GM12878 (cell line): ENCODE measurements around the gene ZXDC. TPM values are rescaled to one million over a fixed set of nuclear protein-coding genes. Genes with fewer than 3 reads are reported as not detected.

Experiments
- ATAC-seq: fragments of 200-7000 bp; cut with Tn5 transposase; 3 replicates; pipeline ENCODE4 v1.9.1; 2020; ENCODE audit warnings: mild to moderate bottlenecking, moderate library complexity
- BruUV-seq: library from RNA; stranded (reverse); fragments of 400-500 nt; replicated peaks from 2 replicates; lab custom pipeline; 2021; lab: Mats Ljungman, UMichigan
- CTCF ChIA-PET: fragments of 300-600 bp; sonication (Branson Sonifier 250); formaldehyde crosslinking; extraction: SDS; loops from one replicate; lab custom pipeline; 2021; ENCODE audit warnings: inconsistent platforms; lab: Yijun Ruan, JAX
- POLR2A ChIA-PET: fragments of 350-600 bp; formaldehyde crosslinking; extraction: SDS; loops from one replicate; lab custom pipeline; 2021; ENCODE audit warnings: inconsistent platforms; lab: Charles Lee
- RAD21 ChIA-PET: fragments of 300-600 bp; sonication (Branson Sonifier 250); formaldehyde crosslinking; loops from one replicate; lab custom pipeline; 2023; ENCODE audit warnings: antibody characterized with exemption; ENCODE audit not compliant: unreplicated experiment; lab: Charles Lee
- SMC1A ChIA-PET: fragments of 300-600 bp; sonication (Branson Sonifier 250); formaldehyde crosslinking; loops from one replicate; lab custom pipeline; 2023; ENCODE audit not compliant: unreplicated experiment, uncharacterized antibody; lab: Charles Lee
- DNase-seq: peaks from one replicate; pipeline ENCODE4 v3.0.0-alpha.2; 2011; ENCODE audit warnings: low read depth, low spot score
- FAIRE-seq: peaks from 3 replicates; lab custom pipeline; 2011; peaks lifted over from hg19 to GRCh38; lab: Jason Lieb, UNC
- H2AFZ ChIP-seq: 2 replicates; pipeline ENCODE4 v1.6.0; 2011; ENCODE audit warnings: low read depth, low read length, control low read depth; ENCODE audit not compliant: control insufficient read depth
- H3K27ac ChIP-seq: 2 replicates; pipeline ENCODE4 v1.5.1; 2011; ENCODE audit warnings: control low read depth; ENCODE audit not compliant: control insufficient read depth, insufficient read depth
- H3K27me3 ChIP-seq, 2 experiments: replicated peaks in 1 of 2; 2 replicates each; pipeline versions ENCODE4 v1.6.0 to v1.6.1; 2011; ENCODE audit warnings: low read length in 1 of 2; ENCODE audit not compliant: control insufficient read depth in 2 of 2, insufficient read depth in 2 of 2
- H3K36me3 ChIP-seq, 2 experiments: 2 replicates each; pipeline ENCODE4 v1.5.1; 2011; ENCODE audit warnings: low read length in 1 of 2; ENCODE audit not compliant: control insufficient read depth in 2 of 2, insufficient read depth in 2 of 2
- H3K4me1 ChIP-seq: 2 replicates; pipeline ENCODE4 v1.6.1; 2011; ENCODE audit warnings: mild to moderate bottlenecking, low read length, moderate library complexity, mixed read lengths; ENCODE audit not compliant: control insufficient read depth, insufficient read depth
- H3K4me2 ChIP-seq: 2 replicates; pipeline ENCODE4 v1.6.0; 2011; ENCODE audit warnings: control low read depth; ENCODE audit not compliant: control insufficient read depth, insufficient read depth
- H3K4me3 ChIP-seq: fragments of 200-600 bp; sonication (generic); 2 replicates; pipeline ENCODE4 v1.5.1; 2016
- H3K79me2 ChIP-seq: 2 replicates; pipeline ENCODE4 v1.6.0; 2011; ENCODE audit warnings: low read length; ENCODE audit not compliant: control insufficient read depth, insufficient read depth
- H3K9ac ChIP-seq: 2 replicates; pipeline ENCODE4 v1.8.0; 2011; ENCODE audit warnings: low read length, control low read depth, mixed read lengths; ENCODE audit not compliant: control insufficient read depth, insufficient read depth
- H3K9me3 ChIP-seq: replicated peaks from 3 replicates; pipeline ENCODE4 v1.5.1; 2011; ENCODE audit warnings: mild to moderate bottlenecking, low read length; ENCODE audit not compliant: control insufficient read depth, insufficient read depth
- H4K20me1 ChIP-seq: 2 replicates; pipeline ENCODE4 v1.6.0; 2011; ENCODE audit not compliant: control insufficient read depth, insufficient read depth
- ATF3 ChIP-seq: IDR thresholded peaks from 2 replicates; pipeline ENCODE4 v1.6.1; 2011; ENCODE audit warnings: low read depth, mild to moderate bottlenecking, low read length, moderate library complexity, borderline replicate concordance; ENCODE audit errors: extremely low read depth
- SUPT20H ChIP-seq: IDR thresholded peaks from 2 replicates; pipeline ENCODE4 v1.6.1; 2011; ENCODE audit warnings: low read depth, mild to moderate bottlenecking, low read length, moderate library complexity, borderline replicate concordance; ENCODE audit not compliant: control insufficient read depth
- ZBTB4 ChIP-seq: fragments of 450-650 bp; formaldehyde crosslinking; IDR thresholded peaks from 2 replicates; pipeline ENCODE4 v1.4.0; 2022; ENCODE audit warnings: mild to moderate bottlenecking, moderate library complexity
- ZNF687 ChIP-seq: fragments of 450-650 bp; IDR thresholded peaks from 2 replicates; pipeline ENCODE4 v1.6.1; 2017; ENCODE audit warnings: mild to moderate bottlenecking, moderate library complexity
- whole genome bisulfite sequencing: methylation state at CpG from one replicate; pipeline ENCODE4 v1.1.6; 2016; ENCODE audit warnings: low lambda C conversion rate; ENCODE audit not compliant: insufficient replicate concordance, insufficient coverage; ENCODE audit errors: missing lambda C conversion rate; 5-methylcytosine and 5-hydroxymethylcytosine counted together
- in situ Hi-C: fragments of 300-500 bp; cut with MboI; formaldehyde crosslinking; loops from 9 replicates; pipeline ENCODE4 v1.14.3; 2018; ENCODE audit warnings: mixed read lengths
- intact Hi-C: fragments of 100-400 bp; cut with micrococcal nuclease; formaldehyde crosslinking; loops from one replicate; pipeline ENCODE4 v1.14.2; 2022; ENCODE audit not compliant: unreplicated experiment
- polyA plus RNA-seq, 11 experiments: library from polyadenylated mRNA; depleted of rRNA in 4 of 11; unstranded in 6 of 11; stranded (reverse) in 5 of 11; fragments of >200 nt; fragmentation: Nextera tagmentation in 4 of 11; fragmentation: Illumina TruSeq in 1 of 11; extraction: Ambion mirVana in 4 of 11; extraction: Trizol in 1 of 11; gene quantifications; 1 replicate in 1 of 11; 2 replicates in 10 of 11; pipeline versions ENCODE4 v1.2.1 to v1.2.3, GENCODE V29; 2011 to 2016; ENCODE audit warnings: inconsistent platforms in 2 of 11, missing spikeins in 2 of 11, low read depth in 1 of 11
- total RNA-seq, 4 experiments: library from RNA; depleted of rRNA in 3 of 4; stranded (reverse); fragments of >200 nt in 3 of 4; fragmentation: Illumina TruSeq in 1 of 4; extraction: Trizol in 1 of 4; gene quantifications; 2 replicates each; pipeline versions ENCODE4 v1.2.1 to v1.2.3, GENCODE V29; 2013 to 2021

ZXDC gene
- total and polyA plus RNA-seq, 10 of the 15 experiments (the other 5 are each of a cell fraction or from before 2014, with no cell fraction given) = 0.72 to 15.3 (median 8.5) TPM

GRCh38 chr3:126417981-126418530, 57.6 kb downstream of the ZXDC start:
- Histone ChIP-seq H3K4me1 (no peaks in the 10 kb centered on the region), H3K9me3 (no peaks in the 10 kb centered on the region), H3K4me2 (no peak overlapping the region), H3K4me3 (no peak overlapping the region), H3K27ac (no peak overlapping the region), H3K9ac (no peak overlapping the region), H3K36me3 (no peaks in the 10 kb centered on the region), H4K20me1 (no peaks in the 10 kb centered on the region), H2AFZ (no peak overlapping the region), H3K79me2 (no peaks in the 10 kb centered on the region), H3K27me3 (no peaks in the 10 kb centered on the region; a peak in 1 of 4 replicates)
- POLR2A ChIA-PET = no interaction called here
- in situ Hi-C loops = no loop called here
- no peak for FAIRE-seq
- RAD21 ChIA-PET = no interaction called here
- SMC1A ChIA-PET = no interaction called here
- intact Hi-C loops = no loop called here
- no peak for DNase-seq
- BruUV-seq = no TSS peak
- no peak for TF ChIP-seq ATF3
- TF ChIP-seq ZBTB4 (CRISPR knock-in tag) = no peak
- no peak for TF ChIP-seq SUPT20H
- no peak for TF ChIP-seq ZNF687
- no peak for ATAC-seq
- 56% methylated on average over 11 of the region's 11 CpGs for WGBS
- CTCF ChIA-PET = no interaction called here
